T-cell (primary cell): ENCODE measurements around the gene CD2BP2. TPM values are rescaled to one million over a fixed set of nuclear protein-coding genes. Genes with fewer than 3 reads are reported as not detected.

Experiments
- ATAC-seq, 4 experiments: fragments of 200-7000 bp in 3 of 4; fragments of 150-1000 bp in 1 of 4; cut with Tn5 transposase; replicated peaks in 1 of 4; 1 replicate in 3 of 4; 2 replicates in 1 of 4; pipeline ENCODE4 v1.10.0; 2021; ENCODE audit warnings: moderate library complexity in 3 of 4, mild to moderate bottlenecking in 2 of 4, moderate number of reproducible peaks in 1 of 4
- CTCF ChIA-PET, 2 donors: fragments of 300-600 bp; sonication (Branson Sonifier 250); formaldehyde crosslinking; loops; one replicate each; lab custom pipeline; 2022; ENCODE audit warnings: antibody characterized with exemption in 2 of 2; lab: Charles Lee
- POLR2A ChIA-PET, 2 donors: fragments of 300-600 bp; sonication (Branson Sonifier 250); formaldehyde crosslinking; loops; one replicate each; lab custom pipeline; 2022; ENCODE audit warnings: antibody characterized with exemption in 2 of 2; lab: Charles Lee
- DNase-seq, 35 experiments: peaks; one replicate each; pipeline versions ENCODE4 v3.0.0 to v3.0.0-alpha.2; 2013 to 2023
- H3K27ac ChIP-seq: one replicate; pipeline ENCODE4 v1.5.1; 2013; ENCODE audit warnings: low read length
- H3K27me3 ChIP-seq, 2 experiments: replicated peaks in 1 of 2; 1 replicate in 1 of 2; 2 replicates in 1 of 2; pipeline versions ENCODE4 v1.6.1 to v1.7.0; 2013; ENCODE audit warnings: low read length in 1 of 2, mixed read lengths in 1 of 2; ENCODE audit not compliant: control insufficient read depth in 2 of 2, insufficient read depth in 2 of 2; ENCODE audit errors: extremely low read depth in 1 of 2
- H3K36me3 ChIP-seq, 2 donors: 1 replicate in 1 of 2; 2 replicates in 1 of 2; pipeline versions ENCODE4 v1.6.1 to v1.7.0; 2013; ENCODE audit warnings: low read length in 1 of 2; ENCODE audit not compliant: control insufficient read depth in 2 of 2, insufficient read depth in 1 of 2; ENCODE audit errors: extremely low read depth in 1 of 2
- H3K4me1 ChIP-seq, 2 experiments: 1 replicate in 1 of 2; 2 replicates in 1 of 2; pipeline versions ENCODE4 v1.6.1 to v1.7.0; 2013; ENCODE audit warnings: low read length in 2 of 2, mixed read lengths in 1 of 2; ENCODE audit not compliant: insufficient read depth in 2 of 2, control insufficient read depth in 1 of 2; ENCODE audit errors: extremely low read depth in 1 of 2
- H3K4me3 ChIP-seq, 2 donors: 1 replicate in 1 of 2; 2 replicates in 1 of 2; pipeline versions ENCODE4 v1.5.1 to v1.7.0; 2013; ENCODE audit warnings: mild to moderate bottlenecking in 2 of 2, low read length in 1 of 2, moderate library complexity in 1 of 2; ENCODE audit not compliant: control insufficient read depth in 1 of 2; ENCODE audit errors: extremely low read depth in 1 of 2
- H3K9me3 ChIP-seq: 2 replicates; pipeline ENCODE4 v1.7.0; 2013
- H3K27ac Mint-ChIP-seq, 2 donors: one replicate each; pipeline ENCODE4 v1.8.0; 2020 to 2021; ENCODE audit warnings: mild to moderate bottlenecking in 2 of 2, mixed read lengths in 2 of 2
- H3K27me3 Mint-ChIP-seq, 2 donors: one replicate each; pipeline ENCODE4 v1.8.0; 2021 to 2022; ENCODE audit warnings: mixed read lengths in 2 of 2
- H3K36me3 Mint-ChIP-seq: one replicate; pipeline ENCODE4 v1.8.0; 2021; ENCODE audit warnings: mixed read lengths
- H3K4me1 Mint-ChIP-seq, 3 donors: one replicate each; pipeline ENCODE4 v1.8.0; 2020 to 2022; ENCODE audit warnings: mixed read lengths in 3 of 3, mild to moderate bottlenecking in 1 of 3
- H3K4me3 Mint-ChIP-seq, 3 donors: one replicate each; pipeline ENCODE4 v1.8.0; 2020 to 2022; ENCODE audit warnings: mild to moderate bottlenecking in 3 of 3, mixed read lengths in 3 of 3, moderate library complexity in 3 of 3
- H3K9me3 Mint-ChIP-seq, 3 donors: one replicate each; pipeline ENCODE4 v1.8.0; 2020 to 2022; ENCODE audit warnings: mixed read lengths in 3 of 3
- WGBS: methylation state at CpG from one replicate; pipeline ENCODE4 v1.1.5; 2013; ENCODE audit warnings: missing lambda C conversion rate; ENCODE audit not compliant: insufficient coverage; 5-methylcytosine and 5-hydroxymethylcytosine counted together
- total RNA-seq, 35 experiments: library from RNA in 6 of 35; stranded (reverse) in 6 of 35; fragments of 120-200 nt in 1 of 35; gene quantifications; one replicate each; pipeline versions ENCODE4 v1.2.1 to v1.2.4 and lab custom pipeline; 2013 to 2026

The CD2BP2 gene
- total RNA-seq, 5 donors from 2014 or later (not counting 1 experiment from before 2014, with no cell fraction given), result 38.9 to 80.3 (median 73.3) TPM

DNA sequence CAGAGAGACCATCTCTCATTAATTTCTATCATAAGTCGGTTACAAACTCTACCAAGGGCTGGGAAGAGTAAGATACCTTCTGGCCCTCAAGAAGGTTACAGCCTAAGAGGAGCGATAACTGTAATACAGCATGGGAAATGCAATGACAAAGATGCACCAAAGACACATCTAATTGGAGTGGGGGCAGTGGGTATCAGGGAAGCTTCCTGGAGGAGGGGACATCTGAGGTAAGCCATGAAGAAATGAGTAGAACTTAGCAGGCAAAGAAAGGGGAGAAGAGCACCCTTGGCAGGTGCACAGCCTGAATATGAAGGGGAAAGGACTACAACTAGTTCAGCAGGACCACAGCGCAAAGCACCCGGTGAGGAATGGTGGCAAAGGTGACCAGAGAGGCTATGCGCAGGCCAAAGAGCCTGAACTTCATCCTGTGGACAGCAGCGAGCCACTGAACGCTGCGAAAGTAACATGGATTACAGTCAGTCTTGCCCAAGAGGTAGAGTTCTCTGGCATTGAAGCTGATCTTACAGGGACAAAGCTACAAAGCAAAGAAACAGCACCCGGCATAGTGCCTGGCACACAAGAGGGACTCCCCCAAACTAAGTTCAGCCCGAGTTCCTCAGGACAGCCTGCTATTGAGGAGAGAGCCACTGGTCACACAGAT lies 12.4 kb upstream of the CD2BP2 start:
- no peak for DNase-seq
- CTCF ChIA-PET, result no interaction called here
- H3K27me3 ChIP-seq, result no peaks in the 10 kb centered on the region
- Mint-ChIP-seq H3K36me3 (peaks cover 26% of the 10 kb centered on the region), H3K9me3 (no peaks in the 10 kb centered on the region), H3K4me1 (peaks cover 50 to 57% (median 56%) of the 10 kb centered on the region in 3 donors), H3K27me3 (no peaks in the 10 kb centered on the region), H3K4me3 (peak overlapping the region; percentile 85 to 91 (median 86)), H3K27ac (peak overlapping the region; percentile 55 to 92)
- H3K4me3 ChIP-seq, result peak overlapping the region; percentile 32 to 66
- no peaks in the 10 kb centered on the region for H3K9me3 ChIP-seq
- peaks cover 9 to 29% of the 10 kb centered on the region in 2 donors for H3K36me3 ChIP-seq
- H3K4me1 ChIP-seq, result peaks cover 22 to 44% of the 10 kb centered on the region in 2 experiments
- POLR2A ChIA-PET, result no interaction called here
- H3K27ac ChIP-seq, result peak overlapping the region; percentile 9
- 77% methylated on average over 5 of the region's 10 CpGs for WGBS
- no peak for ATAC-seq

DNA sequence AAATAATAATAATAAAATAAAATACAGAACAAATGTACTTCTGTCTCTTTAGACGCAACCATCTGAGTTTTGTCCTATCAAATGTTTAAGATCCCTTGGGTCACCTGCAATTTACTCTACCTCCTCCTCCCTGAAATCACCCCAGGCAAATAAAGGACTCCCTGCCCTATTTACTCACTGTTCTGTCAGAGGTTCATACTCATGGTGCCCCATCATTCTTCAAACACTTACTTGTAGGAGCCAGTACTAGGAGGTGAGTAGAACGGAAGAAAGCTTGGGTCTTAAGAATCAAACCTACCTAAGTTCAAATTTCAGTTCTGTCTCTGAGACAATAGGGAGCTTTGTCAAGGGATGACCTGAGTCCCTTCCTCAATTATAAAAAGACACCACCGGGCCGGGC lies 11.4 kb upstream of the CD2BP2 start:
- Mint-ChIP-seq H3K36me3 (peaks cover 30% of the 10 kb centered on the region), H3K4me1 (peaks cover 45 to 50% (median 50%) of the 10 kb centered on the region in 3 donors), H3K4me3 (peak overlapping the region; percentile 85 to 91 (median 86)), H3K27me3 (no peaks in the 10 kb centered on the region), H3K27ac (peak overlapping the region; percentile 54 to 92), H3K9me3 (no peaks in the 10 kb centered on the region)
- H3K27ac ChIP-seq, result no peak overlapping the region
- peaks cover 9 to 29% of the 10 kb centered on the region in 2 donors for H3K36me3 ChIP-seq
- CTCF ChIA-PET, result no interaction called here
- WGBS, result 87% methylated on average over 2 of the region's 4 CpGs
- no peak overlapping the region for H3K4me3 ChIP-seq
- H3K9me3 ChIP-seq, result no peaks in the 10 kb centered on the region
- no peaks in the 10 kb centered on the region for H3K27me3 ChIP-seq
- POLR2A ChIA-PET, result no interaction called here
- DNase-seq, result no peak
- peaks cover 22 to 37% of the 10 kb centered on the region in 2 experiments for H3K4me1 ChIP-seq
- ATAC-seq, result no peak

DNA sequence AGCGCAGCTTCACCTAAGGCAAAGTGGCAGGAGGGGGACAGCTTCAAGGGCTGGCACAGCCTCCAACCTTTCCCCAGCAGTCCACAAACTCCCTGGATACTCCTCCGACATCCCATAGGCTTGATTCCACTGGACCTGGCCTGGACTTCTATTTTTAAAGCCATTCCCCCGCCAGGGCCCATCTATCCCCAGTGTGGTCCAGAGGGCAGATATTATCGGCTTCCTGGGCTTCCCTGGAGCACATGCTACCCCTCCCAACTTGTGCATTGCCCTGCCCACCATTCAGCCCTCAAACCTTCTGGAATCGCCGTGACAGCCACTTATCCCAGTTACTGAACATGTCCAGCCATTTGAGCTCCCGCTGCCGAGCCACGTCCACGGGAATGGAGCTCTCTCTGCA lies 10.1 kb upstream of the CD2BP2 start:
- POLR2A ChIA-PET, result no interaction called here
- Mint-ChIP-seq H3K4me3 (no peak overlapping the region), H3K27me3 (no peaks in the 10 kb centered on the region), H3K4me1 (peaks cover 38 to 44% (median 43%) of the 10 kb centered on the region in 3 donors), H3K36me3 (peaks cover 35% of the 10 kb centered on the region), H3K27ac (peak overlapping the region in 1 of 2 donors; percentile 75), H3K9me3 (no peaks in the 10 kb centered on the region)
- H3K27ac ChIP-seq, result no peak overlapping the region
- H3K9me3 ChIP-seq, result no peaks in the 10 kb centered on the region
- CTCF ChIA-PET, result no interaction called here
- no peak for ATAC-seq
- H3K36me3 ChIP-seq, result peaks cover 12 to 39% of the 10 kb centered on the region in 2 donors
- H3K27me3 ChIP-seq, result no peaks in the 10 kb centered on the region
- H3K4me1 ChIP-seq, result peaks cover 17 to 30% of the 10 kb centered on the region in 2 experiments
- no peak for DNase-seq
- WGBS, result 96% methylated on average over 10 of the region's 10 CpGs
- no peak overlapping the region for H3K4me3 ChIP-seq

DNA sequence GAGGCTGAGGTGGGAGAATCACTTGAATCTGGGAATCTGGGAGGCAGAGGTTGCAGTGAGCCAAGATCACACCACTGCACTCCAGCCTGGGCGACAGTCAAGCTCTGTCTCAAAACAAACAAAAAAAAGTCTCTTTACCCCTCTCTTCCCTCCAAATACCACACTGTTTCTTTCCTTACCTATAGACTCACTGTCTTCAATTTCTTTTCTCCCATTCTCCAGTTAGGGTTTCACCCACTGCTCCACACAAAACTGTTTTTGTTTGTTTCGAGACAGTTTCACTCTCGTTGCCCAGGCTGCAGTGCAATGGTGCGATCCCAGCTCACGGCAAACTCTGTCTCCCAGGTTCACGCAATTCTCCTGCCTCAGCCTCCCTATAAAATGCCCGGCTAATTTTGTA lies 6.1 kb upstream of the CD2BP2 start:
- Mint-ChIP-seq H3K4me1 (peaks cover 10 to 16% (median 16%) of the 10 kb centered on the region in 3 donors), H3K9me3 (no peaks in the 10 kb centered on the region), H3K36me3 (peaks cover 33% of the 10 kb centered on the region), H3K27ac (peak overlapping the region in 1 of 2 donors; percentile 22), H3K27me3 (no peaks in the 10 kb centered on the region), H3K4me3 (no peak overlapping the region)
- H3K4me1 ChIP-seq, result peaks cover 0 to 6% of the 10 kb centered on the region in 2 experiments
- H3K36me3 ChIP-seq, result peaks cover 25 to 58% of the 10 kb centered on the region in 2 donors
- H3K4me3 ChIP-seq, result no peak overlapping the region
- no peaks in the 10 kb centered on the region for H3K27me3 ChIP-seq
- DNase-seq (no peak), ATAC-seq (no peak)
- WGBS, result 100% methylated on average over 3 of the region's 7 CpGs
- no peaks in the 10 kb centered on the region for H3K9me3 ChIP-seq
- ChIA-PET CTCF (no interaction called here), POLR2A (no interaction called here)
- no peak overlapping the region for H3K27ac ChIP-seq

DNA sequence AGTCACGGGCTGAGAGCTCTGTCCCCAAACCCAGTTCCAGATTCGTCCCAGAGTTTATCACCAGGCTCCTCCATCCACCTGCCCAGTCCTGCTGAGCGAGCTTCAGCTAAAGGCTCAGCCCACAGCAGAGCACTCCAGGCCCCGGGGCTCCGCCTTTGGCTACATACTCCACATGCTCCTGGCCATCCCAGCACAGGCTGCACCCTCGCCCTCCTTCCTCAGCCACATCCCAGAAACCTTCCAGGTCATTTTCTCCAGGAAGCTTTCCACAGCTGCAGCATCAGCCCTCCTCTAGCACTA lies 4.7 kb upstream of the CD2BP2 start:
- Histone ChIP-seq H3K27ac (no peak overlapping the region), H3K4me3 (no peak overlapping the region), H3K36me3 (peaks cover 25 to 48% of the 10 kb centered on the region in 2 donors), H3K27me3 (no peaks in the 10 kb centered on the region), H3K9me3 (no peaks in the 10 kb centered on the region), H3K4me1 (peaks cover 2 to 16% of the 10 kb centered on the region in 2 experiments)
- Mint-ChIP-seq H3K4me3 (no peak overlapping the region), H3K9me3 (no peaks in the 10 kb centered on the region), H3K27me3 (no peaks in the 10 kb centered on the region), H3K36me3 (peaks cover 25% of the 10 kb centered on the region), H3K27ac (peak overlapping the region in 1 of 2 donors; percentile 50), H3K4me1 (peaks cover 14 to 20% (median 17%) of the 10 kb centered on the region in 3 donors)
- DNase-seq (no peak), ATAC-seq (no peak)
- 90% methylated on average over 5 of the region's 6 CpGs for WGBS
- ChIA-PET CTCF (no interaction called here), POLR2A (no interaction called here)

DNA sequence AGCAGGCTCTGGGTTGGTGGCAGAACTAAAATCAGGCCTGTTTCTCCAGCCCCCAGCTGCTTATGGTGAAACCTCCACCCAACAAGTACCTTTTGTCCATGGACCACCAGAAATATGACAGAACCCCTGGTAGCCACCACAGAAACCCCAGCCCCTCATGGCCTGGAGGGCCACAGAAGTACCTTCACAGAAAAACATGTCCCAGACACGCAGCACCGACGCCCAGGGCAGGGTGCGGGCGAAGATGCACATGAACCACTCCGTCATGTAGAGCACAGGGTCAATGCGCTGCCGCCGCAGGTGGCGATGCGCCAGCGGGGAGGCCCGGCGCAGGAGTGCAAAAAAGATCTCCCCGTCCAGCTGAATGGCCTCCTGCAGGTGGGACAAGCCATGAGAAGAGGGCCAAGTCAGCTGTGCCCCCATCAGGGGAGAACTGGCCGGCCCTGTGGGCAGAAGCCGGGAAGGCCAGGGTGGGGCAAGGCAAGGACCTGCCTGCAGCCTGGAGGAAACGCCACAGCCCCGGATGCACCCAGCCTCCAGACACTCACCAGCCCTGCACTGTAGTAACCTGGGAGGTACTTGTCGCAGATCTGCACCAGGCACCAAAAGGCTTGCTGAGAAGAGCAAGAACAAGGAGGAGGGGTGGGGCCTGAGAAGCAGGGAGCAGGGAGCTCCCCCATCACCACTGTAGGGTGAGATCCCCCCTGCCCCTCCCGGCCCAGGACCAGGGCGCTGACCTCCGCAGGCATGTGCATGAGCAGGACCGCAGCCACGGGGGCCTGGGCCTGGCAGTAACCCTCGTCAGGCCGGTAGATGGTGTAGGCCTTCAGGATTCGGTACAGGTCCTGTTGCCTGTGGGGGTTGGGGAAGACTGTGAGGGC lies 4.1 kb upstream of the CD2BP2 start:
- ChIA-PET CTCF (interaction anchor here in 1 of 2 donors (0.5 kb wide), 1 partner anchor 19 kb away, joined by 6 read pairs; no protein-coding TSS in a partner anchor), POLR2A (no interaction called here)
- no peak overlapping the region for H3K4me3 ChIP-seq
- H3K27me3 Mint-ChIP-seq, result no peaks in the 10 kb centered on the region
- no peak overlapping the region for H3K27ac ChIP-seq
- H3K4me3 Mint-ChIP-seq, result no peak overlapping the region
- H3K36me3 Mint-ChIP-seq, result peaks cover 19% of the 10 kb centered on the region
- H3K27ac Mint-ChIP-seq, result peak overlapping the region in 1 of 2 donors; percentile 6
- no peaks in the 10 kb centered on the region for H3K9me3 Mint-ChIP-seq
- H3K4me1 Mint-ChIP-seq, result peaks cover 19 to 25% (median 20%) of the 10 kb centered on the region in 3 donors
- no peak for DNase-seq
- 96% methylated on average over 24 of the region's 28 CpGs for WGBS
- no peaks in the 10 kb centered on the region for H3K27me3 ChIP-seq
- H3K4me1 ChIP-seq, result peaks cover 2 to 22% of the 10 kb centered on the region in 2 experiments
- ATAC-seq, result no peak
- no peaks in the 10 kb centered on the region for H3K9me3 ChIP-seq
- peaks cover 22 to 42% of the 10 kb centered on the region in 2 donors for H3K36me3 ChIP-seq
